Suprapubic skin (tissue), 3 donors: ENCODE results near the gene POLRMT.

ENCODE experiments used
- CTCF ChIP-seq, 2 donors: fragments of 200-600 bp in 1 of 2; fragments of 450-650 bp in 1 of 2; sonication (generic) in 1 of 2; IDR thresholded peaks; one replicate each; pipeline ENCODE4 v1.5.1; 2016 to 2019; ENCODE audit warnings: antibody characterized with exemption in 2 of 2, mild to moderate bottlenecking in 1 of 2, moderate library complexity in 1 of 2
- EP300 ChIP-seq: sonication (generic); formaldehyde crosslinking; IDR thresholded peaks from one replicate; pipeline ENCODE4 v1.6.1; 2017; ENCODE audit warnings: antibody characterized with exemption
- POLR2A ChIP-seq, 2 donors: fragments of 450-650 bp; IDR thresholded peaks; one replicate each; pipeline ENCODE4 v1.6.1; 2017; ENCODE audit warnings: antibody characterized with exemption in 2 of 2, mild to moderate bottlenecking in 2 of 2, moderate library complexity in 2 of 2

- no peak for TF ChIP-seq CTCF (IDR thresholded peaks at IDR 0.05)
- TF ChIP-seq EP300 = no peak
- TF ChIP-seq POLR2A (IDR thresholded peaks at IDR 0.05) = no peak
Observed at GRCh38 chr19:640606-641189, 7.4 kb upstream of the POLRMT start.
